ENCODE data around the gene SLC24A3. TPM values are rescaled to one million over a fixed set of nuclear protein-coding genes. Genes with fewer than 3 reads are reported as not detected.

SLC24A3 gene
- total and polyA plus RNA-seq, 2 donors = 12.6 to 20.5 TPM

- H3K27ac ChIP-seq (ENCODE audit: low read depth) = no peak overlapping the region
- no peak overlapping the region for H3K4me3 ChIP-seq (ENCODE audit: low read depth, low read length)
- DNase-seq (ENCODE audit: extremely low spot score) = no peak
- H3K4me1 ChIP-seq (ENCODE audit: insufficient read depth) = peaks cover 1% of the 10 kb centered on the region
- H3K36me3 ChIP-seq (ENCODE audit: insufficient read depth) = no peaks in the 10 kb centered on the region
- WGBS = 94% methylated on average over 1 of the region's 1 CpG
These were observed 275.0 kb downstream of the SLC24A3 start for GRCh38 chr20:19487420-19487819.

GRCh38 chr20:19491241-19491640, 278.8 kb downstream of the SLC24A3 start:
- no peak for DNase-seq (ENCODE audit: extremely low spot score)
- H3K27ac ChIP-seq (ENCODE audit: low read depth) = no peak overlapping the region
- peaks cover 1% of the 10 kb centered on the region for H3K4me1 ChIP-seq (ENCODE audit: insufficient read depth)
- H3K4me3 ChIP-seq (ENCODE audit: low read depth, low read length) = no peak overlapping the region
- H3K36me3 ChIP-seq (ENCODE audit: insufficient read depth) = no peaks in the 10 kb centered on the region
- WGBS = 92% methylated on average over 4 of the region's 4 CpGs

- H3K4me1 ChIP-seq (ENCODE audit: insufficient read depth) = peaks cover 1% of the 10 kb centered on the region
- no peaks in the 10 kb centered on the region for H3K36me3 ChIP-seq (ENCODE audit: insufficient read depth)
- no peak for DNase-seq (ENCODE audit: extremely low spot score)
- no peak overlapping the region for H3K4me3 ChIP-seq (ENCODE audit: low read depth, low read length)
- 85% methylated on average over 3 of the region's 3 CpGs for WGBS
- H3K27ac ChIP-seq (ENCODE audit: low read depth) = no peak overlapping the region
These were observed 279.7 kb downstream of the SLC24A3 start for GRCh38 chr20:19492116-19492515.

GRCh38 chr20:19492687-19493336, 280.4 kb downstream of the SLC24A3 start:
- peak; percentile 1 for DNase-seq (ENCODE audit: extremely low spot score)
- H3K4me3 ChIP-seq (ENCODE audit: low read depth, low read length) = no peak overlapping the region
- no peaks in the 10 kb centered on the region for H3K36me3 ChIP-seq (ENCODE audit: insufficient read depth)
- H3K4me1 ChIP-seq (ENCODE audit: insufficient read depth) = peaks cover 1% of the 10 kb centered on the region
- no peak overlapping the region for H3K27ac ChIP-seq (ENCODE audit: low read depth)
- 82% methylated on average over 6 of the region's 6 CpGs for whole genome bisulfite sequencing

GRCh38 chr20:19493794-19494495, 281.5 kb downstream of the SLC24A3 start:
- Histone ChIP-seq H3K4me1 (ENCODE audit: insufficient read depth) (peaks cover 1% of the 10 kb centered on the region), H3K27ac (ENCODE audit: low read depth) (no peak overlapping the region), H3K36me3 (ENCODE audit: insufficient read depth) (no peaks in the 10 kb centered on the region), H3K4me3 (ENCODE audit: low read depth, low read length) (no peak overlapping the region)
- 43% methylated on average over 7 of the region's 7 CpGs for WGBS
- DNase-seq (ENCODE audit: extremely low spot score) = no peak

- Histone ChIP-seq H3K27ac (ENCODE audit: low read depth) (no peak overlapping the region), H3K4me3 (ENCODE audit: low read depth, low read length) (no peak overlapping the region), H3K36me3 (ENCODE audit: insufficient read depth) (no peaks in the 10 kb centered on the region), H3K4me1 (ENCODE audit: insufficient read depth) (no peaks in the 10 kb centered on the region)
- 77% methylated on average over 12 of the region's 12 CpGs for WGBS
- DNase-seq (ENCODE audit: extremely low spot score) = no peak
These were observed 283.7 kb downstream of the SLC24A3 start for GRCh38 chr20:19495905-19496703.

GRCh38 chr20:19497064-19497463, 284.6 kb downstream of the SLC24A3 start:
- H3K27ac ChIP-seq (ENCODE audit: low read depth) = no peak overlapping the region
- WGBS = 94% methylated on average over 6 of the region's 6 CpGs
- H3K36me3 ChIP-seq (ENCODE audit: insufficient read depth) = no peaks in the 10 kb centered on the region
- H3K4me1 ChIP-seq (ENCODE audit: insufficient read depth) = no peaks in the 10 kb centered on the region
- no peak for DNase-seq (ENCODE audit: extremely low spot score)
- no peak overlapping the region for H3K4me3 ChIP-seq (ENCODE audit: low read depth, low read length)

- H3K27ac ChIP-seq (ENCODE audit: low read depth) = no peak overlapping the region
- no peak overlapping the region for H3K4me3 ChIP-seq (ENCODE audit: low read depth, low read length)
- no peak for DNase-seq (ENCODE audit: extremely low spot score)
- H3K36me3 ChIP-seq (ENCODE audit: insufficient read depth) = no peaks in the 10 kb centered on the region
- WGBS = 82% methylated on average over 5 of the region's 5 CpGs
- no peaks in the 10 kb centered on the region for H3K4me1 ChIP-seq (ENCODE audit: insufficient read depth)
These were observed 286.3 kb downstream of the SLC24A3 start for GRCh38 chr20:19498756-19499155.

GRCh38 chr20:19501476-19502115, 289.2 kb downstream of the SLC24A3 start:
- 94% methylated on average over 4 of the region's 4 CpGs for WGBS
- Histone ChIP-seq H3K27ac (ENCODE audit: low read depth) (no peak overlapping the region), H3K4me1 (ENCODE audit: insufficient read depth) (no peaks in the 10 kb centered on the region), H3K4me3 (ENCODE audit: low read depth, low read length) (no peak overlapping the region), H3K36me3 (ENCODE audit: insufficient read depth) (no peaks in the 10 kb centered on the region)
- DNase-seq (ENCODE audit: extremely low spot score) = no peak

- WGBS = 87% methylated on average over 5 of the region's 5 CpGs
- H3K4me1 ChIP-seq (ENCODE audit: insufficient read depth) = no peaks in the 10 kb centered on the region
These were observed 289.7 kb downstream of the SLC24A3 start for GRCh38 chr20:19502169-19502568.

GRCh38 chr20:19504251-19504650, 291.8 kb downstream of the SLC24A3 start:
- H3K27ac ChIP-seq (ENCODE audit: low read depth) = no peak overlapping the region
- no peak for DNase-seq (ENCODE audit: extremely low spot score)
- H3K4me3 ChIP-seq (ENCODE audit: low read depth, low read length) = no peak overlapping the region
- H3K36me3 ChIP-seq (ENCODE audit: insufficient read depth) = no peaks in the 10 kb centered on the region
- H3K4me1 ChIP-seq (ENCODE audit: insufficient read depth) = no peaks in the 10 kb centered on the region

More at GRCh38 chr20:19502169-19502568, 289.7 kb downstream of the SLC24A3 start:
- Histone ChIP-seq H3K36me3 (ENCODE audit: insufficient read depth) (no peaks in the 10 kb centered on the region), H3K27ac (ENCODE audit: low read depth) (no peak overlapping the region), H3K4me3 (ENCODE audit: low read depth, low read length) (no peak overlapping the region)
- no peak for DNase-seq (ENCODE audit: extremely low spot score)

- no peak for DNase-seq (ENCODE audit: extremely low spot score)
- Histone ChIP-seq H3K27ac (ENCODE audit: low read depth) (no peak overlapping the region), H3K4me3 (ENCODE audit: low read depth, low read length) (no peak overlapping the region), H3K4me1 (ENCODE audit: insufficient read depth) (no peaks in the 10 kb centered on the region), H3K36me3 (ENCODE audit: insufficient read depth) (no peaks in the 10 kb centered on the region)
- WGBS = 96% methylated on average over 1 of the region's 1 CpG
These were observed 293.6 kb downstream of the SLC24A3 start for GRCh38 chr20:19506021-19506420.

- H3K4me3 ChIP-seq (ENCODE audit: low read depth, low read length) = no peak overlapping the region
- no peaks in the 10 kb centered on the region for H3K36me3 ChIP-seq (ENCODE audit: insufficient read depth)
- no peak for DNase-seq (ENCODE audit: extremely low spot score)
- no peaks in the 10 kb centered on the region for H3K4me1 ChIP-seq (ENCODE audit: insufficient read depth)
- 87% methylated on average over 5 of the region's 5 CpGs for WGBS
- H3K27ac ChIP-seq (ENCODE audit: low read depth) = no peak overlapping the region
These were observed 296.0 kb downstream of the SLC24A3 start for GRCh38 chr20:19508449-19508848.

All from urinary bladder (tissue), 4 donors.